ENCODE data around the gene SLC66A3. TPM values are rescaled to one million over a fixed set of nuclear protein-coding genes. Genes with fewer than 3 reads are reported as not detected.

Gene SLC66A3
- total RNA-seq, 4 donors from 2014 or later, result 2.2 to 67.3 (median 39.8) TPM

GRCh38 chr2:11127761-11128160 is 27.5 kb upstream of the SLC66A3 start:
- H3K4me3 ChIP-seq, result no peak overlapping the region
- peaks cover 10 to 22% (median 13%) of the 10 kb centered on the region in 4 donors for H3K4me1 ChIP-seq
- intact Hi-C loops (cut with DNase I; ENCODE audit: low total_unique reads), result loop anchor here (10.0 kb wide), 1 partner anchor 317 kb away; no protein-coding TSS in a partner anchor
- no peak for DNase-seq
- no peaks in the 10 kb centered on the region for H3K9me3 ChIP-seq
- in situ Hi-C loops (cut with MboI; ENCODE audit: low pct_ligation_motif_present in 1 of 4, low pct_unique_long_range_greater_than_20kb in 1 of 4, low sequenced_read_pairs in 3 of 4), result loop anchor here (5.0 to 25.0 kb wide), 5 partner anchors 285 to 460 kb away; no protein-coding TSS in a partner anchor
- no peaks in the 10 kb centered on the region for H3K36me3 ChIP-seq
- 65 to 69% methylated on average over 5 of the region's 5 CpGs for WGBS, 2 donors (ENCODE audit: low coverage in 1 of 2)
- no peak for TF ChIP-seq EP300 (IDR thresholded peaks at IDR 0.05; ENCODE audit: low read depth)
- TF ChIP-seq POLR2AphosphoS5 (IDR thresholded peaks at IDR 0.05), result no peak
- TF ChIP-seq POLR2A (IDR thresholded peaks at IDR 0.05), result no peak
- TF ChIP-seq, protein P1, sequence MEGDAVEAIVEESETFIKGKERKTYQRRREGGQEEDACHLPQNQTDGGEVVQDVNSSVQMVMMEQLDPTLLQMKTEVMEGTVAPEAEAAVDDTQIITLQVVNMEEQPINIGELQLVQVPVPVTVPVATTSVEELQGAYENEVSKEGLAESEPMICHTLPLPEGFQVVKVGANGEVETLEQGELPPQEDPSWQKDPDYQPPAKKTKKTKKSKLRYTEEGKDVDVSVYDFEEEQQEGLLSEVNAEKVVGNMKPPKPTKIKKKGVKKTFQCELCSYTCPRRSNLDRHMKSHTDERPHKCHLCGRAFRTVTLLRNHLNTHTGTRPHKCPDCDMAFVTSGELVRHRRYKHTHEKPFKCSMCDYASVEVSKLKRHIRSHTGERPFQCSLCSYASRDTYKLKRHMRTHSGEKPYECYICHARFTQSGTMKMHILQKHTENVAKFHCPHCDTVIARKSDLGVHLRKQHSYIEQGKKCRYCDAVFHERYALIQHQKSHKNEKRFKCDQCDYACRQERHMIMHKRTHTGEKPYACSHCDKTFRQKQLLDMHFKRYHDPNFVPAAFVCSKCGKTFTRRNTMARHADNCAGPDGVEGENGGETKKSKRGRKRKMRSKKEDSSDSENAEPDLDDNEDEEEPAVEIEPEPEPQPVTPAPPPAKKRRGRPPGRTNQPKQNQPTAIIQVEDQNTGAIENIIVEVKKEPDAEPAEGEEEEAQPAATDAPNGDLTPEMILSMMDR (IDR thresholded peaks at IDR 0.05), result no peak
- no peaks in the 10 kb centered on the region for H3K27me3 ChIP-seq
- no peak overlapping the region for H3K27ac ChIP-seq

GRCh38 chr2:11128243-11128951 is 26.9 kb upstream of the SLC66A3 start:
- DNase-seq, result no peak
- no peaks in the 10 kb centered on the region for H3K36me3 ChIP-seq
- intact Hi-C loops (cut with DNase I; ENCODE audit: low total_unique reads) (loop anchor here (10.0 kb wide), 1 partner anchor 316 kb away; no protein-coding TSS in a partner anchor), in situ Hi-C loops (cut with MboI; ENCODE audit: low pct_ligation_motif_present in 1 of 4, low pct_unique_long_range_greater_than_20kb in 1 of 4, low sequenced_read_pairs in 3 of 4) (loop anchor here (5.0 to 25.0 kb wide), 5 partner anchors 284 to 459 kb away; no protein-coding TSS in a partner anchor)
- H3K27ac ChIP-seq, result peak overlapping the region in 2 of 4 donors; percentile 20 to 34
- no peak overlapping the region for H3K4me3 ChIP-seq
- H3K9me3 ChIP-seq, result no peaks in the 10 kb centered on the region
- WGBS, 2 donors (ENCODE audit: low coverage in 1 of 2), result 66% methylated on average over 11 of the region's 11 CpGs; no CpG with 5 or more reads in 1 of the 2 donors
- no peaks in the 10 kb centered on the region for H3K27me3 ChIP-seq
- TF ChIP-seq POLR2A (IDR thresholded peaks at IDR 0.05) (no peak), EP300 (IDR thresholded peaks at IDR 0.05; ENCODE audit: low read depth) (no peak), POLR2AphosphoS5 (IDR thresholded peaks at IDR 0.05) (no peak)
- TF ChIP-seq, protein P1 (IDR thresholded peaks at IDR 0.05), result no peak
- peaks cover 13 to 27% (median 16%) of the 10 kb centered on the region in 4 donors for H3K4me1 ChIP-seq

DNA sequence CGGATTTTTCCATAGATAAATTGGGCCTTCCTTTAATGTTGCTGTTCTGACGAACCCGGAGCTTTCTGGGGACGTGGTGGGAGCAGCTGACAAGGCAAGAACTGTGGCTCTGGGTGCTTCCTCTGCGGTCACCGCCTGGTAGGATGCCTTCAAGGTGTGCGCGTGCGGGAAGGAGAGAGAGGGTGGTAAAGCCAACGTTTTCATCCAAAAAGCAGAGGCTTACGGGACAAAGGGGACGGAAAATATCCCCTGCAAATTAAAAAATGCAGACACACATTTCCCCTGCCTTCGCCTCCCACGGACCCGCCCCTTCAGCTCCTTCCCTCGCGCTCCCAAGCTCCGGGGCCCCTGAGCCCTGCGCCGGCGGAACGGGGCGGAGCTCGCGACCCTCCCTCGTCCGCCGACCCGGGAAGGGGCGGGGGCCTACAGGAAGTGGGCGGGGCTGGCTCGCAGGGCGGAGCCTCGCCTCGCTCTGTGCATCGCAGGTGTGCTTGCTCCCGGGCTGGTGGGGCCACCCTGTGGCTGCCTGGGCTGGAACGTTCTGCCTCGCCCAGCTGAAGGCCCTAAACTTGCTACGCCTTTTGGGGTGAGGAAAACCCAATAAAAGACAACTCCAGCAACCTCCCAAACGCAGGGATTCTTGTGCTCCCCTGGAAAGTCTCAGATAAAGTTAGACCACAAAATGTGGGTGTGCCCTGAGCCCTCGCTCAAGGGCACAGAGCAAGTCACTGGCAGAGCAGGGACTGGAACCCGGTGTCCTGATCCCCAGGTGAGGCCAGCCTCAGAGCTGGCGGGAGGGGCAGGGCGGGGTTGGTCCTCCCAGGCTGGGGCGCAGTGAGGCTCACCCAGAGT is 25.4 kb upstream of the SLC66A3 start:
- DNase-seq, result peak; percentile 87
- WGBS, 2 donors (ENCODE audit: low coverage in 1 of 2), result 10% methylated on average over 42 of the region's 46 CpGs; no CpG with 5 or more reads in 1 of the 2 donors
- H3K4me1 ChIP-seq, result peaks cover 16 to 32% (median 19%) of the 10 kb centered on the region in 4 donors
- H3K36me3 ChIP-seq, result no peaks in the 10 kb centered on the region
- in situ Hi-C loops (cut with MboI; ENCODE audit: low pct_ligation_motif_present in 1 of 4, low pct_unique_long_range_greater_than_20kb in 1 of 4, low sequenced_read_pairs in 3 of 4), result loop anchor here (5.0 to 25.0 kb wide), 5 partner anchors 282 to 457 kb away; no protein-coding TSS in a partner anchor
- H3K27me3 ChIP-seq, result peaks cover 4% of the 10 kb centered on the region
- peak overlapping the region; percentile 48 to 69 (median 64) for H3K27ac ChIP-seq
- intact Hi-C loops (cut with DNase I; ENCODE audit: low total_unique reads), result loop anchor here (10.0 kb wide), 1 partner anchor 315 kb away; no protein-coding TSS in a partner anchor
- peak overlapping the region in 3 of 4 donors; percentile 25 to 44 (median 30) for H3K4me3 ChIP-seq
- no peaks in the 10 kb centered on the region for H3K9me3 ChIP-seq
- TF ChIP-seq, protein P1 (IDR thresholded peaks at IDR 0.05), result peak in 4 of 5 experiments; percentile 22 to 61 (median 50)
- TF ChIP-seq POLR2A (IDR thresholded peaks at IDR 0.05), result no peak
- TF ChIP-seq POLR2AphosphoS5 (IDR thresholded peaks at IDR 0.05), result peak in 1 of 3 donors; percentile 3
- no peak for TF ChIP-seq EP300 (IDR thresholded peaks at IDR 0.05; ENCODE audit: low read depth)

All from transverse colon (tissue), 4 donors.